Activated CD4-positive, alpha-beta T cell treated with anti-CD3 and anti-CD28 coated beads, Interleukin-2, amount 50 U/mL, for 24 hours (primary cell): Measurements from ENCODE around the gene SCD5.
A peak's percentile ranks its signal among the peaks of the same experiment; 100 is the strongest.

Experiments used
- DNase-seq, 2 donors: peaks; one replicate each; pipeline ENCODE4 v3.0.0-alpha.2; 2020; ENCODE audit warnings: low read depth in 1 of 2, low spot score in 1 of 2

The SCD5 gene

DNA sequence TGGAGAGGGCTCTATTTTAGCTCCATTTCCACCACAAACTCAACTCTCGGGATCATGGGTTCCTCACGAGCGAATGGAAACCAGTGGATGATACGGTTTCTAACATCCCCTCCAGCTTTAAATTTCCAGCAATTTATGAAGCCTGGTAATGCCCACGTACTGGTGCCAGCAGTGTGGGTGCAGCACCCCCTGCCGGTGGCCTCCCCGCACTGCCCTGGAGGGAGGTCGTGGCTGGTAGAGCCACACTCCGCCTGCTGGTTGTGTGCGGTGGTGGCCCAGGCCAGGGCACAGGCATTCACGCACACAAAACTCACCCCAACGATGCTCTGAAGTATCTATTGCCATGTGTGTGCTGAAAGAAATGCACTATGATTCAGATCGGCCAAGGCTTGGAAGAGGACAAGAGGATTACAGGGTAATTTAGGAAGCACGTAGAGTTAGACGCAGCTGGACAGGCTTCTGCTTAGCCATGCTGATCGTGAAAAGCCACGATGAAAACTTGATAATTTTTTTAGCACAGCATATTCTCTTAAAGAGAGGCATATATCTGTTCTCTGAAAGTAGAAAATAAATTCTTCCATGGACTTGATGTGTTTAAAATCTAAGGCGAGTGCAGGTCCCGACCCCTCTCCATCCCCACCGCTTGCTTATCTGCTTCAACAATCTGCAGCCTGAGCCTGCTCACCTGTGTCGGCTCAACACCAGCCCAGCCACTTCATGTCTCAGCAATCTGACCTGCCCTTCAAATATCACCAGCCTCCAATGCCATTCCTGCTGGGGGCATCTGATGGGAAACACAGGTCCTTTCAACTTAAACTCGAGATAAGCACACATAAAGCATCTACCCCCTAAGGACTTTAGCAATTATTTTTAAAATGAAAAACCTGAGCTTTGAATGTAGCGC lies 59.1 kb downstream of the SCD5 start:
- DNase-seq = peak; percentile 24 to 63

DNA sequence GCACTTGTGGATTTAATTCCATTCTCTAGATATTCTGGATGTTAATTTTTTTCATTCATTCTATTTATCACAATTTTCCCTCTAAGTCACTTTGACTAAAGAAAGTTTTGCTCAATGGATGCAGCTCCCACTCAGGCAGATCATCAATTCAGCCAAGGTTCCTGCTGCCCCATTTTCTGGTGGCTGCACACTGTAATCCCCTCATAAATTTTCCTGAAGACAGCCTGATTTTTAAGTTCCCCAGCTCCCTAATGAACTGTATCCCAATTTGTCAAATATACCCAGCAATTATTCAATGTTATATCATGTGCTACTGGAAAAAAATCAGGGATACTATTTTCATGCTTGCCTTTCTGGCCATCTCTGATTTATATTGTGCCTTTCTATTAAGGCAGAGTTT lies 61.2 kb downstream of the SCD5 start:
- no peak for DNase-seq

DNA sequence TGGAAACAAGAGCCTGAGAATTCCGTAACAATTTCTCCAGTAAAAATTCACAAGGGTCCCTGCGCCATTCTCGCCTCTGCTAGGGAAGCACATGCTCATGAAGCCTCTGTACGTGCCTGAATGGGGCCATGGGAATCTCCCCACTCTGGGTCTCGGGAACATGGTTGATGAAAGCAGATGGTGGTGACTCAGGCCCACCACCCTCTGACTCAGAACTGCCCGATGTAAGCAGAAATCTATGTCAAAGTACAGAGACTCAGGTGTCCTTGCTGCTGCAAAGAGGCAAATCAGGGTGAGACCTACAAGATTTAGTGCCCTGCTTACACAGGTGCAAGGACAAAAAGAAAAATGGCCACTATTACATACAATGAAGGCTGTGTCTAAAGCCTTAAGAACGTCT lies 65.0 kb downstream of the SCD5 start:
- no peak for DNase-seq

- DNase-seq = no peak
Measured at GRCh38 chr4:82728301-82728700, 70.3 kb downstream of the SCD5 start.

DNA sequence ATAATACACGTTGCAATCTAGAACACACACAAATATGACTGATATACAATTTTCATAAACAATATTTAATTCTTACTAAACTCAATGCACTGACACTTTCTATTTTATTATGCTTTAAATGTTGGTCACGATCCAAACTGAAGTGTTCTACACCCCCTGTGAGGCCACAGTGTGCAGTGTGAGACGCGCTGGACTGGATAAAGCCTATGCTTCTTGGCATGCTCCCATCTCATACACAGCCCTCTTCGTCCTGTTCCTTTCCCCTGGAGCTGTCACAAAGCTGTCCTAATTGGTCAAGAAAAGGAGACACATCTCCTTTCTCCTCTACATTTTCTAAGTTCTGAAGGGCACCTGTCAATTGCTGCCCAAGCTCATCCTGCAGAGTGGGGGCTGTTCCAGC lies 72.0 kb downstream of the SCD5 start:
- DNase-seq = no peak

DNA sequence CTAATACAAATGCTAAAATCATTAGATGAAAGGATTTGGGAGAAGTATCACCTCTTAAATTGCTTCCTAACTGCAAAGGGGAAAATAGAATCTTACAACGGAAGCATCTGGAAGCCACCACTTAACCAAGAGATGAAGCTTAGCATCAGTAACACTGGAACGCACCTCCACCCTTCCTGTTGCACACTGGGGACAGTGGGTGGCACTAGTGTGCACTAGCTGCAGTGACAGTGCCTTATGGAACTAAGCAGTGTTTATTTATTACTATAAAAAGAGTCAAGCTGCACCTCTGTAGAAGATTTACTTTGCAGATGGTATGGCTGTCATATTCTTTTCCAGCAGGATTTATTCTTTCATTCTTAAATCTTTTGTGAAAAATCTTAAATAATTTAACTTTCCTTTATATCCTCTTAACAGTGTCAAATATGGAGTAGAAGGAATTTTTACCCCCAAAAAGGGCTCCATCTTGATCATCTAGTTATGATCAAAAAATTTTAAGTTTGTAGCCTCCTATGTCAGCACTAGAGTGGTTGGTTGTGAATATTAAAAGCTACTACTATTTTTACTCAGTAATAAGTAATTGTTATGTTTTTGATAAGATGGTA lies 76.7 kb downstream of the SCD5 start:
- no peak for DNase-seq

DNA sequence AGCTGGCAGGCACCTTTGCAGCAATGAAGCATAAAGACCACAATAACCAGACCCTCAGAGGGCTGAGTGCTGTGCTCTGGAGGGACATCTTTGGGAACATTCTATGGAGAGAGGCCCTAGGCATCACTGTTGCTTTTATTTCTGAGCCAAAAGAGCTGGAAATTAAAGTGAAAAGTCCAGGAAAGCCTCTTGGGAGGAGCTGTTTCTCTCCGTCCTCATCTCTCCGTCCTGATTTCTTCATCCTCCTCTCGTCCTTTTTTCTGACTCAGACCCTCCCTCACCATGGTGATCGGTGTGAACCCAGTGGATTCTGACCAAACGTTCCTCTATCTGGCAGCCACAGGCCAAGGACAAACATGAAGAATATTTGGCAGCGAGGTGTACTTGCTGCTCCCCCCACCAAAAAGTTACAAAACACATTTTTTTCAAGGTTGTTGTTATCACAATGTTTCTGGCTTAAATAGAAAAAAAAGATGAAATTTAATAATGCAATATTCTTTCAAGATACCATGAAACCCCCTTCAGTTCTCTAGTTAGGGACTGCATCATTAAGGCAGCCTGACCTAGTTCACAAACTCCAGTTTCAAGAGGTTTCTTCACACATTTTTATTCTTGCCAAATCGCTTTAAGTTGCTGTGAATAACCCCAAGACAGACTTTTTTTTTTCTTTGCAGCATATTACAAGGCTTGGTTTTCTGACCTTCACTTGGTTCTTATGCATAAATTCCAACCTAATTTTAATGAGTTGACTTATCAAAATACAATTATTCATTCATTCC lies 80.2 kb downstream of the SCD5 start:
- no peak for DNase-seq

- DNase-seq = no peak
Measured at GRCh38 chr4:82715731-82716617, 82.6 kb downstream of the SCD5 start.

- no peak for DNase-seq
Measured at GRCh38 chr4:82713856-82714255, 84.7 kb downstream of the SCD5 start.

DNA sequence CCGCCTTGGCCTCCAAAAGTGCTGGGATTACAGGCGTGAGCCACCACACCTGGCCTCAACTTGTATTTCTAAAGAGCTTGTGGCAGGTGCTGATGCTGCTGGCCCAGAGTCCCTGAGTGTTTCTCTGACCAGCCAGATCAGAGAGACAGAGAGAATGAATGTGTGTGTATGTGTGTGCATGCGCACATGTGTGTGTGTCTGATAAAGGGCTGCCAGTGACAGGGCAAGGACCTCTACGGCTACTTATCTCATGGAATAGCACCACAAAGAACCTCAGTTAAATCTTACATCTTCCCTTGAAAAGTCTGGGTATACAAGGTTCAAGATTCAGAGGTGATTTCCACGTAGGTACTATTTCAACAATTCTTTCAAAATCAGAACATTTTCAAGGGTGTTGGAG lies 86.0 kb downstream of the SCD5 start:
- no peak for DNase-seq

- DNase-seq = no peak
Measured at GRCh38 chr4:82711158-82711785, 87.3 kb downstream of the SCD5 start.

GRCh38 chr4:82710197-82710929 lies 88.2 kb downstream of the SCD5 start:
- no peak for DNase-seq

DNA sequence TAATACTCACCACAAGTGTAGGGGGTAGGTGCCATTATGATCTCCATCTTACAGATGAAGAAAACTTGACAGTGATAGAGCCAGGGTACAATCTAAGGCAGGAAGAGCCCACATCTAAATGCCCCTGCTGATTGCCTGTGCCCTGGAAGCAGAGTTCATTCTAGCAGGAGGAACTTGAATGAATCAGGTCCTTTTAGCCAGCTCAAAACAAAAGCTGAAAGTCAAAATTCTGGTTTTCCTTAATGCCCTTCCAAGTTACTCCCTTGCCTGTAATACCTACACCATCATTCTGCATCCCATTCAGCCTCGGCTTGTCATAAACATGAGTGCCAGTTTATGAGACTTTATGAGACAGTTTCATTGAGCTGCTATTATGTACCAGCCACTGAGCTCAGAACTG lies 89.6 kb downstream of the SCD5 start:
- DNase-seq = no peak

DNA sequence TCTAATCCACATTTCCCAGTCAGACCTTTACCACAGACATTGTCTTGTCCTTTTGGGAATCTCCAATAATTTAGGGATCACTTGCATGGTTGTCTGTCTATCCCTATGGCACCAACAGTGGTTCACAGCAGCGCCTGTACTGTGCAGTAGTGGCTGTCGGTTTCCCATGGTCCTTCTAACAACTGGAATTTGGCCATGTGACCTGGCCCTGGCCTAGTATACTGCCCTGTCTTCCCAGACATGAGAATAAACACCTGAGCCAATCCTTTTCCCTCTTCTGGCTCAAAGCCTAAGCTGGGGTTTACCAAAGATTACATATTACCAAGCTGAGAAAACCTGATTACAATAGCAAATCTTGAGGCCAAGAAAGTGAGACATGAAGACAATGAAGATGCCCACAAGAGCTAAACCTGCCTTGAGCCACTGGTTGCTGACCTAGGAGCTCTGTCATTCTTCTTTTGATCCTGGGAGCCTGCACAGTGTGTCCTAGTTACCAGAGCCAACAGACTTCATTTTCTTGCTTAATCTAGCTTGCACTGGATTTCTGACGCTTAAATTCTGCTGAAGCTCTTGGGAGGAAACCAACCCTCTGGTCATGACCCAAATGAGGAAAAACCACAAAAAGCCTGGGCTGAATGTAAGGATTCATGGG lies 92.1 kb downstream of the SCD5 start:
- DNase-seq = no peak

DNA sequence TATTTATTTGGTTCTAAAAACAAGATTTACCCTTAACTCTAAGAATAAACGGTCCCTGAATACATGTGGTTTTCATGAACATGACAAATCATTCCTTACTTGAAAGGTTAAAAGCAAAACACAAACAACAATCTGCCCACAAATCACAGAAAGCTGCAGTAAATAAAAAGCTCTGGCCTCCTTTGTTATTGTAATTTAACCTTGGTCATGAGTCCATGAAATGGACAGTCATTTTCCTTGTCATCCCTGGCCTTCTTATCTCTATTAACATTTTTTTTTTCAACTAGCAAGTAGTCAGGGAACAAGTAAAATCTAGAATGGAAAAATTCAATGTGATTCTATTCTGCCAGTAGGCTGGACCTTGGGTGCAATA lies 92.7 kb downstream of the SCD5 start:
- no peak for DNase-seq

GRCh38 chr4:82705169-82705927 lies 93.2 kb downstream of the SCD5 start:
- no peak for DNase-seq

- no peak for DNase-seq
Measured at GRCh38 chr4:82704156-82704555, 94.4 kb downstream of the SCD5 start.

- no peak for DNase-seq
Measured at GRCh38 chr4:82698412-82698811, 100.2 kb downstream of the SCD5 start.

GRCh38 chr4:82697561-82697960 lies 101.0 kb downstream of the SCD5 start:
- no peak for DNase-seq
